WTC11 (cell line): ENCODE measurements around the gene CASKIN2. TPM values are rescaled to one million over a fixed set of nuclear protein-coding genes. Genes with fewer than 3 reads are reported as not detected.

Experiments
- ATAC-seq: fragments of 200-7000 bp; cut with Tn5 transposase; 2 replicates; pipeline ENCODE4 v1.10.0; 2021; ENCODE audit warnings: mild to moderate bottlenecking, moderate library complexity
- CTCF ChIA-PET: fragments of 300-600 bp; sonication (Branson Sonifier 250); formaldehyde crosslinking; loops from one replicate; lab custom pipeline; 2021; ENCODE audit warnings: antibody characterized with exemption; lab: Charles Lee
- POLR2A ChIA-PET: fragments of 350-600 bp; sonication (Branson Sonifier 250); formaldehyde crosslinking; loops from one replicate; lab custom pipeline; 2021; ENCODE audit warnings: antibody characterized with exemption; lab: Charles Lee
- DNase-seq: peaks from one replicate; pipeline ENCODE4 v3.0.0; 2021; ENCODE audit warnings: low spot score
- H3K27ac Mint-ChIP-seq: 2 replicates; pipeline ENCODE4 v1.8.0; 2021; ENCODE audit warnings: mixed read lengths
- H3K27me3 Mint-ChIP-seq: 2 replicates; pipeline ENCODE4 v1.8.0; 2021; ENCODE audit warnings: low read depth, mild to moderate bottlenecking, moderate library complexity, mixed read lengths
- H3K36me3 Mint-ChIP-seq: 2 replicates; pipeline ENCODE4 v1.8.0; 2021; ENCODE audit warnings: mixed read lengths
- H3K4me1 Mint-ChIP-seq: 2 replicates; pipeline ENCODE4 v1.8.0; 2022; ENCODE audit warnings: mixed read lengths
- H3K4me3 Mint-ChIP-seq: 2 replicates; pipeline ENCODE4 v1.8.0; 2021; ENCODE audit warnings: mild to moderate bottlenecking, moderate library complexity, mixed read lengths
- H3K9me3 Mint-ChIP-seq: 2 replicates; pipeline ENCODE4 v1.8.0; 2021; ENCODE audit warnings: mixed read lengths
- ATF3 ChIP-seq: sonication (generic); formaldehyde crosslinking; conservative IDR thresholded peaks from 2 replicates; pipeline ENCODE4 v1.8.1; 2022; ENCODE audit warnings: mild to moderate bottlenecking, missing genetic modification reagents
- ATF6 ChIP-seq: sonication (generic); formaldehyde crosslinking; IDR thresholded peaks from 2 replicates; pipeline ENCODE4 v1.8.1; 2023; ENCODE audit warnings: mild to moderate bottlenecking, missing genetic modification reagents
- E2F1 ChIP-seq: sonication (generic); formaldehyde crosslinking; IDR thresholded peaks from 2 replicates; pipeline ENCODE4 v1.8.0; 2022; ENCODE audit warnings: mild to moderate bottlenecking, missing genetic modification reagents
- EMX1 ChIP-seq: fragments of 250-450 bp; sonication (Bioruptor Pico); IDR thresholded peaks from 2 replicates; pipeline ENCODE4 v1.8.0; 2021; ENCODE audit warnings: mild to moderate bottlenecking
- ETV6 ChIP-seq: sonication (generic); formaldehyde crosslinking; IDR thresholded peaks from 2 replicates; pipeline ENCODE4 v1.8.1; 2022; ENCODE audit warnings: mild to moderate bottlenecking, missing genetic modification reagents
- GTF2I ChIP-seq: fragments of 250-450 bp; sonication (Bioruptor Pico); conservative IDR thresholded peaks from 2 replicates; pipeline ENCODE4 v1.4.0; 2021; ENCODE audit warnings: mild to moderate bottlenecking
- JUN ChIP-seq: sonication (generic); formaldehyde crosslinking; IDR thresholded peaks from 2 replicates; pipeline ENCODE4 v1.8.0; 2023; ENCODE audit warnings: mild to moderate bottlenecking, missing genetic modification reagents
- NFATC4 ChIP-seq: fragments of 250-450 bp; sonication (Bioruptor Pico); IDR thresholded peaks from 2 replicates; pipeline ENCODE4 v1.9.0; 2021; ENCODE audit warnings: mild to moderate bottlenecking
- PRRX2 ChIP-seq: fragments of 250-450 bp; sonication (Bioruptor Pico); IDR thresholded peaks from 2 replicates; pipeline ENCODE4 v1.8.0; 2021; ENCODE audit warnings: mild to moderate bottlenecking
- SP1 ChIP-seq: sonication (generic); formaldehyde crosslinking; conservative IDR thresholded peaks from 2 replicates; pipeline ENCODE4 v1.8.1; 2022; ENCODE audit warnings: missing genetic modification reagents
- TEAD4 ChIP-seq: sonication (generic); formaldehyde crosslinking; IDR thresholded peaks from 2 replicates; pipeline ENCODE4 v1.8.0; 2022; ENCODE audit warnings: mild to moderate bottlenecking, missing genetic modification reagents
- ZBTB21 ChIP-seq: sonication (generic); formaldehyde crosslinking; IDR thresholded peaks from 2 replicates; pipeline ENCODE4 v1.8.1; 2023; ENCODE audit warnings: mild to moderate bottlenecking, missing genetic modification reagents, borderline replicate concordance
- ZMAT4 ChIP-seq: fragments of 250-450 bp; sonication (Bioruptor Pico); IDR thresholded peaks from 2 replicates; pipeline ENCODE4 v1.9.0; 2021; ENCODE audit warnings: mild to moderate bottlenecking
- ZNF396 ChIP-seq: fragments of 250-450 bp; sonication (Bioruptor Pico); IDR thresholded peaks from 2 replicates; pipeline ENCODE4 v1.8.0; 2021; ENCODE audit warnings: mild to moderate bottlenecking, moderate library complexity, borderline replicate concordance
- ZNF425 ChIP-seq: fragments of 250-450 bp; sonication (Bioruptor Pico); conservative IDR thresholded peaks from 2 replicates; pipeline ENCODE4 v1.9.0; 2021; ENCODE audit warnings: mild to moderate bottlenecking
- ZNF671 ChIP-seq: fragments of 250-450 bp; sonication (Bioruptor Pico); IDR thresholded peaks from 2 replicates; pipeline ENCODE4 v1.8.0; 2021; ENCODE audit warnings: mild to moderate bottlenecking
- total RNA-seq: library from RNA; stranded (reverse); gene quantifications from 3 replicates; pipeline ENCODE4 v1.2.3, GENCODE V29; 2021
- TF ChIP-seq, protein P1 (sequence below): sonication (generic); formaldehyde crosslinking; conservative IDR thresholded peaks from 2 replicates; pipeline ENCODE4 v1.8.1; 2023; ENCODE audit warnings: mild to moderate bottlenecking, low read depth, missing genetic modification reagents, moderate library complexity
- TF ChIP-seq, protein P2 (sequence below): fragments of 250-450 bp; sonication (Bioruptor Pico); IDR thresholded peaks from 2 replicates; pipeline ENCODE4 v1.8.0; 2021; ENCODE audit warnings: mild to moderate bottlenecking
- TF ChIP-seq, protein P3 (sequence below): sonication (generic); formaldehyde crosslinking; IDR thresholded peaks from 2 replicates; pipeline ENCODE4 v1.8.1; 2023; ENCODE audit warnings: mild to moderate bottlenecking, moderate library complexity, missing genetic modification reagents

The CASKIN2 gene
- total RNA-seq, 1 experiment from 2014 or later, result 31.9 TPM

DNA sequence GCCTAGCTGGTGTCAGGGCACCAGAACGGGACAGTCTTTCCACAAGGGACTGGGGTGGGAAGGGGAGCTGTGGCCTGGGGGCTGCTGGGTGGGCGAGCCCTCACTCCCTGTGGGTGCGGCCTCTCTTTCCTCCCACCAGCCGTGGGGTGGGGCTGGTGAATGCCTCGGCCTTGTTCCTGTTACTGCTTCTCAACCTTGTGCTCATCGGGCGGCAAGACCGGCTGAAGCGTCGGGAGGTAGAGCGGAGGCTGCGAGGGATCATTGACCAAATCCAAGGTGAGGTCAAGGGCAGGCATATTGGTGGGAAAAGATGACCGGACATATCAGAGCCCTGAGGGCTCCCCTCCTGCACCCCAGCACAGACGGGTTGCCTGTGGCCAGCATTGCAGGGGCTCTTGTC, 29.2 kb downstream of the CASKIN2 start (continued):
- TF ChIP-seq ZNF425 (CRISPR knock-in tag), result no peak

GRCh38 chr17:75485688-75486087, 29.6 kb downstream of the CASKIN2 start:
- Mint-ChIP-seq H3K27me3 (no peaks in the 10 kb centered on the region), H3K36me3 (no peaks in the 10 kb centered on the region), H3K4me1 (peaks cover 6% of the 10 kb centered on the region), H3K9me3 (no peaks in the 10 kb centered on the region)
- CTCF ChIA-PET, result interaction anchor here (0.5 kb wide), 1 partner anchor 115 kb away, joined by 3 read pairs; no protein-coding TSS in a partner anchor
- TF ChIP-seq, protein P1, sequence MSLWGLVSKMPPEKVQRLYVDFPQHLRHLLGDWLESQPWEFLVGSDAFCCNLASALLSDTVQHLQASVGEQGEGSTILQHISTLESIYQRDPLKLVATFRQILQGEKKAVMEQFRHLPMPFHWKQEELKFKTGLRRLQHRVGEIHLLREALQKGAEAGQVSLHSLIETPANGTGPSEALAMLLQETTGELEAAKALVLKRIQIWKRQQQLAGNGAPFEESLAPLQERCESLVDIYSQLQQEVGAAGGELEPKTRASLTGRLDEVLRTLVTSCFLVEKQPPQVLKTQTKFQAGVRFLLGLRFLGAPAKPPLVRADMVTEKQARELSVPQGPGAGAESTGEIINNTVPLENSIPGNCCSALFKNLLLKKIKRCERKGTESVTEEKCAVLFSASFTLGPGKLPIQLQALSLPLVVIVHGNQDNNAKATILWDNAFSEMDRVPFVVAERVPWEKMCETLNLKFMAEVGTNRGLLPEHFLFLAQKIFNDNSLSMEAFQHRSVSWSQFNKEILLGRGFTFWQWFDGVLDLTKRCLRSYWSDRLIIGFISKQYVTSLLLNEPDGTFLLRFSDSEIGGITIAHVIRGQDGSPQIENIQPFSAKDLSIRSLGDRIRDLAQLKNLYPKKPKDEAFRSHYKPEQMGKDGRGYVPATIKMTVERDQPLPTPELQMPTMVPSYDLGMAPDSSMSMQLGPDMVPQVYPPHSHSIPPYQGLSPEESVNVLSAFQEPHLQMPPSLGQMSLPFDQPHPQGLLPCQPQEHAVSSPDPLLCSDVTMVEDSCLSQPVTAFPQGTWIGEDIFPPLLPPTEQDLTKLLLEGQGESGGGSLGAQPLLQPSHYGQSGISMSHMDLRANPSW (CRISPR knock-in tag), result no peak
- no peak for TF ChIP-seq TEAD4 (CRISPR knock-in tag)
- TF ChIP-seq, protein P2, sequence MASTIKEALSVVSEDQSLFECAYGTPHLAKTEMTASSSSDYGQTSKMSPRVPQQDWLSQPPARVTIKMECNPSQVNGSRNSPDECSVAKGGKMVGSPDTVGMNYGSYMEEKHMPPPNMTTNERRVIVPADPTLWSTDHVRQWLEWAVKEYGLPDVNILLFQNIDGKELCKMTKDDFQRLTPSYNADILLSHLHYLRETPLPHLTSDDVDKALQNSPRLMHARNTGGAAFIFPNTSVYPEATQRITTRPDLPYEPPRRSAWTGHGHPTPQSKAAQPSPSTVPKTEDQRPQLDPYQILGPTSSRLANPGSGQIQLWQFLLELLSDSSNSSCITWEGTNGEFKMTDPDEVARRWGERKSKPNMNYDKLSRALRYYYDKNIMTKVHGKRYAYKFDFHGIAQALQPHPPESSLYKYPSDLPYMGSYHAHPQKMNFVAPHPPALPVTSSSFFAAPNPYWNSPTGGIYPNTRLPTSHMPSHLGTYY (CRISPR knock-in tag), result no peak
- no peak for TF ChIP-seq JUN (CRISPR knock-in tag)
- TF ChIP-seq, protein P3, sequence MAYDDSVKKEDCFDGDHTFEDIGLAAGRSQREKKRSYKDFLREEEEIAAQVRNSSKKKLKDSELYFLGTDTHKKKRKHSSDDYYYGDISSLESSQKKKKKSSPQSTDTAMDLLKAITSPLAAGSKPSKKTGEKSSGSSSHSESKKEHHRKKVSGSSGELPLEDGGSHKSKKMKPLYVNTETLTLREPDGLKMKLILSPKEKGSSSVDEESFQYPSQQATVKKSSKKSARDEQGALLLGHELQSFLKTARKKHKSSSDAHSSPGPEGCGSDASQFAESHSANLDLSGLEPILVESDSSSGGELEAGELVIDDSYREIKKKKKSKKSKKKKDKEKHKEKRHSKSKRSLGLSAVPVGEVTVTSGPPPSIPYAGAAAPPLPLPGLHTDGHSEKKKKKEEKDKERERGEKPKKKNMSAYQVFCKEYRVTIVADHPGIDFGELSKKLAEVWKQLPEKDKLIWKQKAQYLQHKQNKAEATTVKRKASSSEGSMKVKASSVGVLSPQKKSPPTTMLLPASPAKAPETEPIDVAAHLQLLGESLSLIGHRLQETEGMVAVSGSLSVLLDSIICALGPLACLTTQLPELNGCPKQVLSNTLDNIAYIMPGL, result no peak
- no peak for TF ChIP-seq SP1 (CRISPR knock-in tag)
- no peak for TF ChIP-seq ETV6
- no peak for TF ChIP-seq EMX1
- no peak for TF ChIP-seq GTF2I
- no peak for TF ChIP-seq E2F1 (CRISPR knock-in tag)
- no peak for TF ChIP-seq ATF3 (CRISPR knock-in tag)
- TF ChIP-seq ZMAT4 (CRISPR knock-in tag), result no peak
- TF ChIP-seq ZBTB21 (CRISPR knock-in tag), result no peak
- no peak for TF ChIP-seq PRRX2
- TF ChIP-seq NFATC4 (CRISPR knock-in tag), result no peak
- TF ChIP-seq ATF6 (CRISPR knock-in tag), result no peak
- no peak for TF ChIP-seq ZNF671
- no peak for TF ChIP-seq ZNF396 (CRISPR knock-in tag)
- TF ChIP-seq, all 79 proteins: peak for 0
- Mint-ChIP-seq H3K4me3 (no peak overlapping the region), H3K27ac (no peak overlapping the region)
- POLR2A ChIA-PET, result no interaction called here
- ATAC-seq (no peak), DNase-seq (no peak)
